Measurements from ENCODE around the gene RNF34.

Gene RNF34

DNA sequence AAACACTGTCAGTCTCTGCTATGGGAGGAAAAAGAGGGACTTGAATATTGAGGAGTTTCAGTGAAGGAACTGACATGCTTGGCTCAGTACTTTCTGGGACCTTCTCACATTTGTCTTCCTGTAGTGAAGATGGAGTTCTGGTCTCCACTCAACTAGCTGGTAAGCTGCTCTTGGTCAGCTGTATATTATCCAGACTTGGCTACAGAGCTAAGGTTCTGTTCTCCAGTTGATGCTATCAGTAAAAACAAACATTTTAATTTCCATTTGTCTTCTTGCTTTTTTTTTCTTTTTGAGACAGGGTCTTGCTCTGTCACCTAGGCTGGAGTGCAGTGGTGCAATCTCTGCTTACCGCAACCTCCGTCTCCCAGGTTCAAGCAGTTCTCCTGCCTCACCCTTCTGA is 5.3 kb downstream of the RNF34 start:
- TF ChIP-seq CTCF (IDR thresholded peaks at IDR 0.05; ENCODE audit: borderline replicate concordance, insufficient read depth, low read depth, low read length): no peak
- H3K4me3 ChIP-seq (ENCODE audit: low read depth, low read length): no peak overlapping the region

GRCh38 chr12:121413917-121414316 is 14.0 kb downstream of the RNF34 start:
- no peak for TF ChIP-seq CTCF (IDR thresholded peaks at IDR 0.05; ENCODE audit: borderline replicate concordance, insufficient read depth, low read depth, low read length)
- no peak overlapping the region for H3K4me3 ChIP-seq (ENCODE audit: low read depth, low read length)

- no peak for TF ChIP-seq CTCF (IDR thresholded peaks at IDR 0.05; ENCODE audit: borderline replicate concordance, insufficient read depth, low read depth, low read length)
Measured at GRCh38 chr12:121417847-121418246, 17.9 kb downstream of the RNF34 start.

GRCh38 chr12:121420109-121420508 is 20.2 kb downstream of the RNF34 start:
- TF ChIP-seq CTCF (IDR thresholded peaks at IDR 0.05; ENCODE audit: borderline replicate concordance, insufficient read depth, low read depth, low read length): no peak
- H3K4me3 ChIP-seq (ENCODE audit: low read depth, low read length): no peak overlapping the region

More at GRCh38 chr12:121417847-121418246, 17.9 kb downstream of the RNF34 start:
- no peak overlapping the region for H3K4me3 ChIP-seq (ENCODE audit: low read depth, low read length)

DNA sequence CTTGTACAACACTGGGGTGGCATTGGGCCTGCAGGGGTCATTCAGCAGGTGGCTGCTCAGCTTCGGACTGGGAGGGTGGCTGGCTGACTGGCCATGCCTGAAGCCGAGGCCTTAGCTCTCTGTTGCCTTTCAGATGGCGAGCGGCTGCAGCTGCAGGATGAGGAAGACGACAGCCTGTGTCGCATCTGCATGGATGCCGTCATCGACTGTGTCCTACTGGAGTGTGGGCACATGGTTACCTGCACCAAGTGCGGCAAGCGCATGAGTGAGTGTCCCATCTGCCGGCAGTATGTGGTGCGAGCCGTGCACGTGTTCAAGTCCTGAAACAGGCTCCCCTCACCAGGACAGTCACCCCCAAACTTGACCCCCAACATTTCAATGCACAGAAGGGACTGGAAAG is 23.3 kb downstream of the RNF34 start:
- H3K4me3 ChIP-seq (ENCODE audit: low read depth, low read length): no peak overlapping the region
- no peak for TF ChIP-seq CTCF (IDR thresholded peaks at IDR 0.05; ENCODE audit: borderline replicate concordance, insufficient read depth, low read depth, low read length)

GRCh38 chr12:121423682-121424623 is 24.0 kb downstream of the RNF34 start:
- no peak overlapping the region for H3K4me3 ChIP-seq (ENCODE audit: low read depth, low read length)
- no peak for TF ChIP-seq CTCF (IDR thresholded peaks at IDR 0.05; ENCODE audit: borderline replicate concordance, insufficient read depth, low read depth, low read length)

DNA sequence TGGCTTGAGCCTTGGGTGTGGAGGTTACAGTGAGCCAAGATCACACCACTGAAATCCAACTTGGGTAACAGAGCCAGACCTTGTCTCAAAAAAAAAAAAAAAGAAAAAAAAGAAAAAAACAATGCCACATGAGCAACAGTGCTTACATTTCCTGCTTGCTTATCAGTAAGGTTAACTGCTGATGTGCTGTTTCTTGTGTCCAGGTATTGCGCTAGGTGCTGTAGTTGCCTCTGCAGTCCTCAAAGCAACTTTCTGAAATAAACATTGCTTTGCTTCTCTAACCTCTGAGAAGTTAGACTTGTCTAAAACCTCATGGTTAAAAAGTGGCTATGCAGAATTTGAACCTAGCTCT is 24.7 kb downstream of the RNF34 start:
- H3K4me3 ChIP-seq (ENCODE audit: low read depth, low read length): no peak overlapping the region
- TF ChIP-seq CTCF (IDR thresholded peaks at IDR 0.05; ENCODE audit: borderline replicate concordance, insufficient read depth, low read depth, low read length): no peak

Data from GM12875 (cell line).